ENCODE data around the gene KCNG3.

Gene KCNG3

DNA sequence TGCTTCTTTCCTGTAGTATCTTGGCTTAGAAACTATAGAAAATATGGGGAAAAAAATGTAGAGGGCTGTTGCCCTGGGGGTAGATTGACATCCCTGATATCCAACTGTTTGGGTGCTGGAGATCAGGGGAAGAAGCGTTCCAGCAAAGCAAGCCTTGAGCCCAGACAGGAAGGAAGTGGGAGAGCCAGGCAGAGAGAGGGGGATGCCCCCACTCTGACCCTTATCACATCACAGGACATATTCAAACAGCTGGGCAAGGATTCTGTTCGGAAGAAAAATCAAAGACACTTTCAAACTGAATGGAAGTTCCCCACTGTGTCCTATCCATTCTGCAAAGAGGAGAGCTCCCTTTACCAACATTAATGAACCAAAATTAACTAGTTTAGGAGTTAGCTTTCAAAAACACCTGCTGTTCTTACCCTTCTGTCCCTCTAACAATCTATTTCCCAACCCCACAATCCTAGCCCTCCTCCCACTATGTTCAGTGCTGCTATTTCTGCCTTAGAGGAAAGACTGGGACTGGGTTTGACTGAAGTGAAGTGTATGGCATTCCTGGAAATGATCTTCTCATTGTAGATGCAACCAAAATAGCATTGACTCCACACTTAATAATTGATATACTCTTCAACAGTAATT lies 16.9 kb upstream of the KCNG3 start:
- no peaks in the 10 kb centered on the region for H3K4me1 ChIP-seq (ENCODE audit: control insufficient read depth, insufficient read depth, low read length, poor library complexity, severe bottlenecking)
- H3K36me3 ChIP-seq (ENCODE audit: control insufficient read depth, insufficient read depth, low read length) = no peaks in the 10 kb centered on the region
- H3K27ac ChIP-seq (ENCODE audit: insufficient read depth, low read length, poor library complexity, severe bottlenecking) = no peak overlapping the region
- no peak for DNase-seq
- H3K27me3 ChIP-seq (replicated peaks; ENCODE audit: control insufficient read depth, insufficient read depth, low read length, poor library complexity, severe bottlenecking) = no peaks in the 10 kb centered on the region
- H3K4me3 ChIP-seq (ENCODE audit: insufficient read depth, low read depth, low read length, poor library complexity, severe bottlenecking) = no peak overlapping the region
- H3K9me3 ChIP-seq (ENCODE audit: control insufficient read depth, low read length) = no peaks in the 10 kb centered on the region

DNA sequence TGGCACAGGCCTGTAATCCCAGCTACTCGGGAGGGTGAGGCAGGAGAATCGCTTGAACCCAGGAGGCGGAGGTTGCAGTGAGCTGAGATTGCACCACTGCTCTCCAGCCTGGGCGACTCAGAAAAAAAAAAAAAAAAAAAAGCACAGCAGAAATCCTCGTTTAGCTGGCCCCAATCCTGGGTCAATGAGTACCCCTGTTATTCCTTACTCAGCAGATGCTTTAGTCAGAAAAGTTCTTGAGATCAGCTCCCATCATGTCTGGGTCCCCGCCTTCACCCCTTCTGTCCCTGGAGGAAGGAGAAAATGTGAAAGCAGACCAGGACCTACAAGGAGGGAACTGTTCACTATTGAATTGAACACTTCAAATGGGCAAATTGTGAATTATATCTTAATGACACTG lies 16.4 kb upstream of the KCNG3 start:
- Histone ChIP-seq H3K4me1 (ENCODE audit: control insufficient read depth, insufficient read depth, low read length, poor library complexity, severe bottlenecking) (no peaks in the 10 kb centered on the region), H3K9me3 (ENCODE audit: control insufficient read depth, low read length) (no peaks in the 10 kb centered on the region), H3K27ac (ENCODE audit: insufficient read depth, low read length, poor library complexity, severe bottlenecking) (no peak overlapping the region), H3K36me3 (ENCODE audit: control insufficient read depth, insufficient read depth, low read length) (no peaks in the 10 kb centered on the region), H3K27me3 (replicated peaks; ENCODE audit: control insufficient read depth, insufficient read depth, low read length, poor library complexity, severe bottlenecking) (no peaks in the 10 kb centered on the region), H3K4me3 (ENCODE audit: insufficient read depth, low read depth, low read length, poor library complexity, severe bottlenecking) (no peak overlapping the region)
- DNase-seq = no peak

DNA sequence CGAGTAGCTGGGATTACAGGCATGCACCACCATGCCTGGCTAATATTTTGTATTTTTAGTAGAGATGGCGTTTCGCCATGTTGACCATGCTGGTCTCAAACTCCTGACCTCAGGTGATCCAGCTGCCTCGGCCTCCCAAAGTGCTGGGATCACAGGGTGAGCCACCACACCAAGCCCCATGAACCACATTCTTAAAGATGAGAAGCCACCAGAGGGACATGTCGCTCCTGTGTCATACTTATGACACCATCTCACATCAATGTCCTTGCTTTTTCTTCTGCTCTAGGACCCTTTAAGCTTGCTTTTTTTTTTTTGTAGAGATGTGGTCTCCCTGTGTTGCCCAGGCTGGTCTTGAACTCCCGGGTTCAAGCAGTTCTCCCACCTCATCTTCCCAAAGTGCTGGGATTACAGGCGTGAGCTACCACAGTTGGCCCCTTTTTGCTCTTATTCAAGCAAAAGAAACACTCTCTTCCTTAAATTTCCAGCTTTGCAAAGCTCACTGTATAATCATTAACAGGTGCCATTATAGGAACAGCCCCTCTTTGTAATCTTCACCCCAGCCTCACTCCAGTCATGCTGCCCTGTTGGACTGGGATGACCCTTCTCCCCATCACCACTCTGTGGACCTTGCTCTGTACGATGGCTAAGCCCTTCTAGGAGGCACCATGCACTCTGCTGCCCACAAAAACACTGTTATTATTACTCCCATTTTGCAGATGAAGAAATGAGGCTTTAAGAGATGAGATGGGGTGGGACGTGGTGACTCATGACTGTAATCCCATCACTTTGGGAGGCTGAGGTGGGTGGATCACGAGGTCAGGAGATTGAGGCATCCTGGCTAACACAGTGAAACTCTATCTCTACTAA lies 10.8 kb upstream of the KCNG3 start:
- Histone ChIP-seq H3K4me1 (ENCODE audit: control insufficient read depth, insufficient read depth, low read length, poor library complexity, severe bottlenecking) (no peaks in the 10 kb centered on the region), H3K4me3 (ENCODE audit: insufficient read depth, low read depth, low read length, poor library complexity, severe bottlenecking) (no peak overlapping the region), H3K27ac (ENCODE audit: insufficient read depth, low read length, poor library complexity, severe bottlenecking) (no peak overlapping the region), H3K36me3 (ENCODE audit: control insufficient read depth, insufficient read depth, low read length) (no peaks in the 10 kb centered on the region), H3K27me3 (replicated peaks; ENCODE audit: control insufficient read depth, insufficient read depth, low read length, poor library complexity, severe bottlenecking) (no peaks in the 10 kb centered on the region), H3K9me3 (ENCODE audit: control insufficient read depth, low read length) (no peaks in the 10 kb centered on the region)
- DNase-seq = no peak

DNA sequence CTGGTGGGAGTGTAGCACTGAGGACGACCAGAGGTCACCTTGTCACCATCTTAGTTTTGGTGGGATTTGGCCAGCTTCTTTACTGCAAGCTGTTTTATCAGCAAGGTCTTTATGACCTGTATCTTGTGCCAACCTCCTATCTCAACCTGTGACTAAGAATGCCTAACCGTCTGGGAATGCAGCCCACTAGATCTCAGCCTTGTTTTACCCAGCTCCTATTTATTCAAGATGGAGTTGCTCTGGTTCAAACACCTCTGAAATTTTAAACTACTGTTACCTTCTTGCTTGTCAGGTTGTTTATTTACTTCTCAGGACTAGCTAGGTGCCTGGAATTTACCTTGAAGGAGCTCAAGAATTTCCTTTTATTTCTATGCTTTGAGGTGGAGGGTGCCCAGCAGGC lies 9.5 kb upstream of the KCNG3 start:
- Histone ChIP-seq H3K27ac (ENCODE audit: insufficient read depth, low read length, poor library complexity, severe bottlenecking) (no peak overlapping the region), H3K36me3 (ENCODE audit: control insufficient read depth, insufficient read depth, low read length) (no peaks in the 10 kb centered on the region), H3K4me3 (ENCODE audit: insufficient read depth, low read depth, low read length, poor library complexity, severe bottlenecking) (no peak overlapping the region), H3K9me3 (ENCODE audit: control insufficient read depth, low read length) (no peaks in the 10 kb centered on the region), H3K4me1 (ENCODE audit: control insufficient read depth, insufficient read depth, low read length, poor library complexity, severe bottlenecking) (no peaks in the 10 kb centered on the region), H3K27me3 (replicated peaks; ENCODE audit: control insufficient read depth, insufficient read depth, low read length, poor library complexity, severe bottlenecking) (no peaks in the 10 kb centered on the region)
- DNase-seq = no peak

DNA sequence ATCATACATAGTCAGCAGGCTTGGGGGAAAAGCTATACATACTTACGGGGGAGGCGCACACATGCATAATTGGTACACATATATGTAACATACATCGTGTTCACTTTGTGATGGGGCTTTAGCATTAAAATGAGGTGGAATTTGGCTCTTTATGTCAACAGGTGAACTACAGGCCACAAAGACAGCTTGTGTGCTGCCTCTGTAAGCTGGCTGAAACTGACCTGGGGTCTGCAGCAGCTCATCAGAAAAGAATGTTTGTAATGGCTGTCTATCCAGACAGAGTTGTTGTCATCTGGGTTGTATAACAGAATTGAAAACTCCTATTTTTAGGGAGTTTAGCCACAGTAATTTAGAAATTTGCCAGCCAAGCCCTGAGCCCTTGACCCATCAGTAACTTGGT lies 4.7 kb upstream of the KCNG3 start:
- no peak overlapping the region for H3K4me3 ChIP-seq (ENCODE audit: insufficient read depth, low read depth, low read length, poor library complexity, severe bottlenecking)
- no peaks in the 10 kb centered on the region for H3K36me3 ChIP-seq (ENCODE audit: control insufficient read depth, insufficient read depth, low read length)
- H3K27me3 ChIP-seq (replicated peaks; ENCODE audit: control insufficient read depth, insufficient read depth, low read length, poor library complexity, severe bottlenecking) = peaks cover under 1% of the 10 kb centered on the region
- DNase-seq = no peak
- peaks cover 5% of the 10 kb centered on the region for H3K4me1 ChIP-seq (ENCODE audit: control insufficient read depth, insufficient read depth, low read length, poor library complexity, severe bottlenecking)
- no peaks in the 10 kb centered on the region for H3K9me3 ChIP-seq (ENCODE audit: control insufficient read depth, low read length)
- H3K27ac ChIP-seq (ENCODE audit: insufficient read depth, low read length, poor library complexity, severe bottlenecking) = no peak overlapping the region

DNA sequence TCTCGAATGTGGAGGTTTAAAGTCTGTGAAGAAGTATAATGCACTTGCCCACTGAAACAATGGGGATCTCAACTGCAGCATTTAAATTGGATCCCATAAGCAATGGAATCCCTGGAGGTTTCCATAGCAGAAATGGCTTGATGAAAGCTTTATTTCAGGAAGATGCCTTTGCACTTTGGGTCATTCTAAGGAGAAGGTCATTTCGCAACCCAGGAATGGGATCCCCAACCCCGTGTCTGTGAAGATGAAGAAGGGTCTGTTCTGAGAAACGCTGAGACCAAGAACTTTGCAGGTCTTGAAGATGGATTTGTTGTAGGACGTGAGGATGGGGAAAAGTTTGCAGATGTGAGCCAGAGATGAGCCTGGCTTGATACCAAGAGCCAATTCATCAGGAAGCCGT lies 1.8 kb upstream of the KCNG3 start:
- Histone ChIP-seq H3K9me3 (ENCODE audit: control insufficient read depth, low read length) (no peaks in the 10 kb centered on the region), H3K4me1 (ENCODE audit: control insufficient read depth, insufficient read depth, low read length, poor library complexity, severe bottlenecking) (peaks cover 9% of the 10 kb centered on the region), H3K4me3 (ENCODE audit: insufficient read depth, low read depth, low read length, poor library complexity, severe bottlenecking) (no peak overlapping the region), H3K27ac (ENCODE audit: insufficient read depth, low read length, poor library complexity, severe bottlenecking) (no peak overlapping the region), H3K27me3 (replicated peaks; ENCODE audit: control insufficient read depth, insufficient read depth, low read length, poor library complexity, severe bottlenecking) (peaks cover 8% of the 10 kb centered on the region), H3K36me3 (ENCODE audit: control insufficient read depth, insufficient read depth, low read length) (no peaks in the 10 kb centered on the region)
- DNase-seq = no peak

DNA sequence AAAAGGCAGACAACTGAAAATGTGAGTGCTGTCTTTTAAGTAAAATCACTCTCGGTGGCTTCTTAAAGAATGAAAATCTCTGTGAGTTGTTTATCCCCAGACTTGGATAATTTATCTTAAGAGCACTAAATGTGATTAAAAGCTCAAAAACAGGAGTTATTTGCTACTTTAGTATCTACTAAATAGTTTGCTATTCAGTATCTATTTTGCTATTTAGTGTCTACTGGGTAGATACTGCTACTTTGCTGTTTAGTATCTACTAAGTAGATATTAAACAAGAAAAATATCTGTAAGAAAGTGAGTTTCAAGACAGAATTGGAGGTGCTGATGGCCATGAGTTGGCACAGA lies 1.4 kb upstream of the KCNG3 start:
- Histone ChIP-seq H3K4me3 (ENCODE audit: insufficient read depth, low read depth, low read length, poor library complexity, severe bottlenecking) (no peak overlapping the region), H3K27ac (ENCODE audit: insufficient read depth, low read length, poor library complexity, severe bottlenecking) (no peak overlapping the region), H3K4me1 (ENCODE audit: control insufficient read depth, insufficient read depth, low read length, poor library complexity, severe bottlenecking) (peaks cover 9% of the 10 kb centered on the region), H3K9me3 (ENCODE audit: control insufficient read depth, low read length) (no peaks in the 10 kb centered on the region), H3K36me3 (ENCODE audit: control insufficient read depth, insufficient read depth, low read length) (no peaks in the 10 kb centered on the region), H3K27me3 (replicated peaks; ENCODE audit: control insufficient read depth, insufficient read depth, low read length, poor library complexity, severe bottlenecking) (peaks cover 8% of the 10 kb centered on the region)
- DNase-seq = no peak

DNA sequence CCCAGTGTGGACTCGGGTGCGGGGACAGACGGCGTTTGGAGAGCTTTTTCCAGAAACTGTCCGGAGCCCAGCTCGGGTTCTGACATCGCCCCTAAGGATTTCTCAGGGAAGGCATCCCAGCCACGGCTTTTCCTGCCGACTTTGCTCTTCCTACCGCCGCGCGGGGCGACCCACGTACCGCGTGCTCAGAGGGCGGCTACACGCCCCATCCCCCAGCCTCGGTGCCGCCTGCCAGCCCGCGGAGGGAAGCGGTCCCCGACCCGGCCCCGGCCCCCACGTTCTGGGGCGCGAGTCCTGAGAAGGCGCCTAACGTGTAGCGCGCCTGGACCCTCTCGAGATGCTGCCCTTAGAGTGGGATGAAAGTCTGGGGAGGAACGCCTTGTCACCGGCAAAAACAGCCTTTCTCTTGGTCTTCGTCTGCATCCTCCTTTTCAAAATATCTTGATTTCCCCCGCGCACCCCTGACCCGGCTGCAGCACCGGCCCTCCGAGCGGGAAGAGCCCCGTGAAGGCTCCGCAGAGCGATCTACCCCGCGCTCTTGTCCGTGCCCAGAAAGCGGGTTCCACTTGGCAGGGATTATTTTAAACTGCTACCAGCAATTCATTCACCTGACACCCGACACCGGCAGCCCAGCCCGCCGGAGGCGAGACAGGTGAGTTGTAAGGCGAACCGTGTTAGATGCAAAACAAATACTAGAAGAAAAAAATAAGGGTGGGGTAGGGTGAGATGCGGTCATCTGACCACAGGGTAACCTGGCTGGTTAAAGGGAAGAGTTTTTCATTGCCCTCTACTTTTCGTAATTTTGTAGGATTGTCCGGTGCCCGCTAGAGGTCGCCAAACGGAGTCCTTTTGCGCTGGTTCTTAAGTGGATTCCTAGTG lies 812 bp upstream of the KCNG3 start:
- Histone ChIP-seq H3K36me3 (ENCODE audit: control insufficient read depth, insufficient read depth, low read length) (no peaks in the 10 kb centered on the region), H3K27me3 (replicated peaks; ENCODE audit: control insufficient read depth, insufficient read depth, low read length, poor library complexity, severe bottlenecking) (peaks cover 8% of the 10 kb centered on the region), H3K4me3 (ENCODE audit: insufficient read depth, low read depth, low read length, poor library complexity, severe bottlenecking) (peak overlapping the region; percentile 56), H3K4me1 (ENCODE audit: control insufficient read depth, insufficient read depth, low read length, poor library complexity, severe bottlenecking) (peaks cover 9% of the 10 kb centered on the region), H3K27ac (ENCODE audit: insufficient read depth, low read length, poor library complexity, severe bottlenecking) (no peak overlapping the region), H3K9me3 (ENCODE audit: control insufficient read depth, low read length) (no peaks in the 10 kb centered on the region)
- peak; percentile 33 to 43 (median 43) for DNase-seq

DNA sequence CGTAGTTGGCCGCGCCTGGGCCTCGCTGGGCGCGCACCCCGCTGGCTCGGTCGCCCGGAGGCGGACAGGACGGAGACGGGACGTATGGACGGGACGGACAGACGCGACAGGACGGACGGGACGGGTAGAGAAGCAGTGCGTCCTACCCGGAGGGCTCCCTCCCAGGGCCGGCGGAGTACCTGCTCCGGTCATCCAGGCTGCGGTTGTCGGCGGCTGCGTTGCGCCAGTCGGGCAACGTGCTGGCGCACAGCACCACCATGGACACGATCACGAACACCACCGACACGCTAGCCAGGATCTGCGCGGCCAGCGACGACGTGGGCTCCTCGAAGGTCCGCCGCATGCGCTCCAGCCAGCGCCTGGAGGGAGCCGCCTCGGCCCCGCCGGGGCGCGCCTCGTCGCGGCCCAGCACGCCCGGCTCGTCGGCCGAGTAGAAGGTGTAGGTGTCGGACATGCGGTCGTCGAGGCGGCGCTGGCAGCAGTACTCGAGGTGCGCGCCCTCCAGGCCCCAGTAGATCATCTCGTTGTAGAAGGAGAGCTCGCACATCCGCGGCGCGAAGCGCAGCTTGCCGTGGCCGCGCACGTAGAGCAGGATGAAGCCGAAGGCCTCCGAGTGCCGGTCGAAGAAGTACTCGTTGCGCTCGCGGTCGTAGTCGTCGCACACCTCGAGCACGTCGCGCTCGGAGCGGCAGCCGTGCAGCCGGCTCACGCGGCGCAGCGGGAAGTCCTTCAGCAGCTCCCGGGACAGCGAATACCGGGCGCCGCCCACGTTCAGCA lies 903 bp downstream of the KCNG3 start:
- Histone ChIP-seq H3K4me1 (ENCODE audit: control insufficient read depth, insufficient read depth, low read length, poor library complexity, severe bottlenecking) (peaks cover 9% of the 10 kb centered on the region), H3K9me3 (ENCODE audit: control insufficient read depth, low read length) (no peaks in the 10 kb centered on the region), H3K27me3 (replicated peaks; ENCODE audit: control insufficient read depth, insufficient read depth, low read length, poor library complexity, severe bottlenecking) (peaks cover 8% of the 10 kb centered on the region), H3K36me3 (ENCODE audit: control insufficient read depth, insufficient read depth, low read length) (no peaks in the 10 kb centered on the region), H3K4me3 (ENCODE audit: insufficient read depth, low read depth, low read length, poor library complexity, severe bottlenecking) (peak overlapping the region; percentile 56), H3K27ac (ENCODE audit: insufficient read depth, low read length, poor library complexity, severe bottlenecking) (no peak overlapping the region)
- no peak for DNase-seq

Measured in effector memory CD4-positive, alpha-beta T cell (primary cell).